Kidney (tissue), 14 donors: ENCODE measurements around the gene VAC14. TPM values are rescaled to one million over a fixed set of nuclear protein-coding genes. Genes with fewer than 3 reads are reported as not detected.

Source experiments
- DNase-seq, 5 donors: peaks; one replicate each; pipeline ENCODE4 v3.0.0-alpha.2; 2013 to 2020
- FAIRE-seq: peaks from 2 replicates; lab custom pipeline; 2012; peaks lifted over from hg19 to GRCh38; lab: Jason Lieb, UNC
- H3K27ac ChIP-seq, 2 donors: one replicate each; pipeline ENCODE4 v1.7.0; 2013; ENCODE audit warnings: low read depth in 2 of 2, low read length in 2 of 2, inconsistent platforms in 1 of 2
- H3K27me3 ChIP-seq: one replicate; pipeline ENCODE4 v1.7.1; 2013; ENCODE audit warnings: low read length, inconsistent platforms; ENCODE audit not compliant: control insufficient read depth, insufficient read depth
- H3K36me3 ChIP-seq, 3 donors: one replicate each; pipeline versions ENCODE4 v1.7.0 to v1.7.1; 2013; ENCODE audit warnings: low read length in 3 of 3, control low read depth in 1 of 3, inconsistent platforms in 1 of 3; ENCODE audit not compliant: insufficient read depth in 3 of 3, control insufficient read depth in 2 of 3
- H3K4me1 ChIP-seq, 3 donors: one replicate each; pipeline versions ENCODE4 v1.7.0 to v1.7.1; 2013; ENCODE audit warnings: low read length in 3 of 3, inconsistent platforms in 1 of 3, low read depth in 1 of 3; ENCODE audit not compliant: control insufficient read depth in 2 of 3, insufficient read depth in 2 of 3
- H3K4me3 ChIP-seq, 3 donors: one replicate each; pipeline versions ENCODE4 v1.7.0 to v1.8.1; 2013; ENCODE audit warnings: low read length in 3 of 3, control low read depth in 1 of 3, inconsistent platforms in 1 of 3
- H3K9ac ChIP-seq, 3 donors: one replicate each; pipeline versions ENCODE4 v1.7.0 to v1.7.1; 2013; ENCODE audit warnings: low read length in 3 of 3, control low read depth in 1 of 3, inconsistent platforms in 1 of 3
- H3K9me3 ChIP-seq, 3 donors: one replicate each; pipeline versions ENCODE4 v1.7.0 to v1.7.1; 2013; ENCODE audit warnings: low read length in 3 of 3, control low read depth in 1 of 3, inconsistent platforms in 1 of 3; ENCODE audit not compliant: control insufficient read depth in 2 of 3, insufficient read depth in 1 of 3
- intact Hi-C: fragments of 100-400 bp; cut with DNase I; formaldehyde crosslinking; loops from one replicate; pipeline ENCODE4 v1.11.1; 2022
- polyA plus RNA-seq: library from polyadenylated mRNA; stranded (reverse); fragments of 350-450 nt; fragmentation: Illumina TruSeq; extraction: RNeasy Lipid Tissue Mini Kit (QIAGEN cat#74804); gene quantifications from one replicate; pipeline ENCODE4 v1.2.3, GENCODE V29; 2014; ENCODE audit warnings: low read depth, low replicate concordance; ENCODE audit not compliant: insufficient read depth
- total RNA-seq: library from RNA; stranded (reverse); fragmentation: NEBNext Ultra II Directional; extraction: Animal tissue kit (Norgen Biotek cat#: 25700); gene quantifications from one replicate; pipeline ENCODE4 v1.2.1, GENCODE V29; 2021
- TF ChIP-seq, protein P1 (sequence below): IDR thresholded peaks from 3 replicates; pipeline ENCODE4 v1.5.1; 2012; ENCODE audit warnings: mild to moderate bottlenecking, moderate library complexity, borderline replicate concordance; ENCODE audit not compliant: insufficient read depth; ENCODE audit errors: extremely low read depth
- donor health status: control.
- donor health status: control.
- donor health status: control.
- donor health status: control.
- donor health status: control.
- donor health status: DM: yes; HTN: yes; CAD: no.
- donor health status: Normal renal cell carcinoma (clear cell type).

Gene VAC14
- total and polyA plus RNA-seq, 2 donors from 2014 or later = 36.8 to 41.9 TPM

DNA sequence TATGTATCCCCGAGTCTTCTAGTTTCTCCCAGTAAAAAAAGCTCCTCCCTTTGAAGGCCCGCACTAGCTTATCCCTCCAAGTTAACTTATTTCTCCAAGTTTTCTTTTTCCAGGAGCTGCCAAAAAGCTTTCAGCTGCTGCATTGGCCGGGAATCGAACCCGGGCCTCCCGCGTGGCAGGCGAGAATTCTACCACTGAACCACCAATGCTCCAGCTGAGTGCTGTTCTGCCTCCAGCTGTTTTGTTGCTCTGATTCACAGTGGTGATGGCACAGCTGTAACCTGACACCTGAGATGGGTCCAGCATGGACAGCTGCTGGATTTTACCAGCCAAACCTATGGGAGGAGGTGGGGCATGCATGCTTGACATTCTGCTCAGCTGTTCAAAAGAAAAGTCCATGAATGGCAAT lies 22.1 kb downstream of the VAC14 start:
- no peaks in the 10 kb centered on the region for H3K4me1 ChIP-seq
- H3K27me3 ChIP-seq = no peaks in the 10 kb centered on the region
- DNase-seq (peak; percentile 76 to 94 (median 94)), FAIRE-seq (no peak)
- no peaks in the 10 kb centered on the region for H3K9me3 ChIP-seq
- no peak overlapping the region for H3K27ac ChIP-seq
- peaks cover 0 to 56% (median 27%) of the 10 kb centered on the region in 3 donors for H3K36me3 ChIP-seq
- H3K9ac ChIP-seq = no peak overlapping the region
- H3K4me3 ChIP-seq = no peak overlapping the region
- TF ChIP-seq, protein P1, sequence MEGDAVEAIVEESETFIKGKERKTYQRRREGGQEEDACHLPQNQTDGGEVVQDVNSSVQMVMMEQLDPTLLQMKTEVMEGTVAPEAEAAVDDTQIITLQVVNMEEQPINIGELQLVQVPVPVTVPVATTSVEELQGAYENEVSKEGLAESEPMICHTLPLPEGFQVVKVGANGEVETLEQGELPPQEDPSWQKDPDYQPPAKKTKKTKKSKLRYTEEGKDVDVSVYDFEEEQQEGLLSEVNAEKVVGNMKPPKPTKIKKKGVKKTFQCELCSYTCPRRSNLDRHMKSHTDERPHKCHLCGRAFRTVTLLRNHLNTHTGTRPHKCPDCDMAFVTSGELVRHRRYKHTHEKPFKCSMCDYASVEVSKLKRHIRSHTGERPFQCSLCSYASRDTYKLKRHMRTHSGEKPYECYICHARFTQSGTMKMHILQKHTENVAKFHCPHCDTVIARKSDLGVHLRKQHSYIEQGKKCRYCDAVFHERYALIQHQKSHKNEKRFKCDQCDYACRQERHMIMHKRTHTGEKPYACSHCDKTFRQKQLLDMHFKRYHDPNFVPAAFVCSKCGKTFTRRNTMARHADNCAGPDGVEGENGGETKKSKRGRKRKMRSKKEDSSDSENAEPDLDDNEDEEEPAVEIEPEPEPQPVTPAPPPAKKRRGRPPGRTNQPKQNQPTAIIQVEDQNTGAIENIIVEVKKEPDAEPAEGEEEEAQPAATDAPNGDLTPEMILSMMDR = no peak
- intact Hi-C loops = no loop called here

DNA sequence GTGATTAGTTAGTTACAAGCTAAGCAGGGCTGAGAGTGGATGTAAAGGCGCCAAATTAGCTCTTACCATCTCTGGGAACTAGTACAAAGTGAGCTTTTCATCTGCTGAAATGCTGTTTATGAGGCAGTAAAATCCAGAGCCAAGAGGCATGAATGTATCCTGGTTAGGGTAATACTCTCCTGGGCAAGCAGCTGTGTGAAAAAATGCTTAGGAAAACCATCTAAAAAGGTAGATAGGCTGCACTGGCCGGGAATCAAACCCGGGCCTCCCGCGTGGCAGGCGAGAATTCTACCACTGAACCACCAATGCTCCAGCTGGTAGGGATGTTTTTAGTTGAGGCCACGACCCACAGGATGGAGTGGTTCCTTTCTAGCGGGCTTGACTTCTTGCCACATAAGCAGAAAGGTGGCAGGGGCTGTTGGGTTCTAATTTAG lies 23.0 kb downstream of the VAC14 start:
- DNase-seq (no peak), FAIRE-seq (no peak)
- intact Hi-C loops = no loop called here
- Histone ChIP-seq H3K4me1 (no peaks in the 10 kb centered on the region), H3K27me3 (no peaks in the 10 kb centered on the region), H3K9me3 (no peaks in the 10 kb centered on the region), H3K27ac (no peak overlapping the region), H3K36me3 (peaks cover 0 to 47% (median 22%) of the 10 kb centered on the region in 3 donors), H3K4me3 (no peak overlapping the region), H3K9ac (no peak overlapping the region)
- TF ChIP-seq, protein P1 = no peak

DNA sequence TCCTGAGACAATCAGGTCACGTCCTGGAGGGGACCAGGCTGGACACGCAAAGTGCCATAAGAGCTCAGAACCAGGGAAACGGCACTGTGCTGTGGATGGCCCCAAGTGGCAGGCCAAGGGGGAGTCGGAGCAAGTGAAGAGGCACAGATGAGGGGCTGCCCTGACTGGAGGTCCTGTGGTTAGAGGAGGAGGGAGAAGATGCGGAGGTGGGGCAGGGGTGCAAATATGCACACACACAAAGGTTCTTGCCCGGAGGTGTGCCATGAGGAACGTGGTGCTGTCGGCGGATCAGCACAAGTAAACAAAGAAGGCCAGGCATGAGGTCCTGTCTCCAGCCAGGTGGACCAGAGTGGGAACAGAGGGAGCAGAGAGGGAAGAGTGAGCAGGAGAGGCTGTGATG lies 23.5 kb downstream of the VAC14 start:
- DNase-seq (peak in 1 of 5 donors; percentile 33), FAIRE-seq (no peak)

More for the DNA sequence above, 23.5 kb downstream of the VAC14 start:
- Histone ChIP-seq H3K27ac (no peak overlapping the region), H3K4me3 (no peak overlapping the region), H3K4me1 (no peaks in the 10 kb centered on the region), H3K9ac (no peak overlapping the region), H3K27me3 (no peaks in the 10 kb centered on the region), H3K9me3 (no peaks in the 10 kb centered on the region), H3K36me3 (peaks cover 0 to 43% (median 21%) of the 10 kb centered on the region in 3 donors)
- TF ChIP-seq, protein P1 = no peak
- intact Hi-C loops = no loop called here
